OCI-LY7 (cell line): ENCODE data around the gene CBX8. TPM values are rescaled to one million over a fixed set of nuclear protein-coding genes. Genes with fewer than 3 reads are reported as not detected.

Experiments
- BruUV-seq: library from RNA; stranded (reverse); fragments of 400-500 nt; replicated peaks from 2 replicates; lab custom pipeline; 2021; lab: Mats Ljungman, UMichigan
- CTCF ChIA-PET: fragments of 300-600 bp; sonication (Branson Sonifier 250); formaldehyde crosslinking; loops from one replicate; lab custom pipeline; 2022; ENCODE audit warnings: antibody characterized with exemption; ENCODE audit not compliant: unreplicated experiment; lab: Charles Lee
- POLR2A ChIA-PET: fragments of 300-600 bp; sonication (Branson Sonifier 250); formaldehyde crosslinking; loops from one replicate; lab custom pipeline; 2022; ENCODE audit warnings: antibody characterized with exemption; lab: Charles Lee
- DNase-seq: peaks from one replicate; pipeline ENCODE4 v3.0.0-alpha.2; 2015; ENCODE audit warnings: low spot score
- H2AFZ ChIP-seq: fragments of 200-600 bp; sonication (generic), shearing (Covaris generic); 2 replicates; pipeline ENCODE4 v1.6.1; 2014; ENCODE audit warnings: mild to moderate bottlenecking, antibody characterized with exemption, low read length, moderate library complexity
- H3K27ac ChIP-seq: fragments of 200-600 bp; sonication (generic); 2 replicates; pipeline ENCODE4 v1.5.1; 2014; ENCODE audit warnings: mixed run types, low read depth, mild to moderate bottlenecking, moderate library complexity, low read length, inconsistent platforms; ENCODE audit not compliant: poor library complexity, severe bottlenecking
- H3K36me3 ChIP-seq: fragments of 200-600 bp; sonication (generic); 2 replicates; pipeline ENCODE4 v1.6.1; 2014; ENCODE audit warnings: mild to moderate bottlenecking, antibody characterized with exemption, low read length, moderate library complexity, mixed read lengths; ENCODE audit not compliant: insufficient read depth
- H3K4me1 ChIP-seq: fragments of 200-600 bp; sonication (generic); 2 replicates; pipeline ENCODE4 v1.5.1; 2014; ENCODE audit warnings: mild to moderate bottlenecking, low read length; ENCODE audit not compliant: insufficient read depth, poor library complexity, severe bottlenecking
- H3K4me2 ChIP-seq: fragments of 200-600 bp; sonication (generic); 2 replicates; pipeline ENCODE4 v1.6.1; 2014; ENCODE audit warnings: mild to moderate bottlenecking, low read length
- H3K4me3 ChIP-seq: fragments of 200-600 bp; sonication (generic); 2 replicates; pipeline ENCODE4 v1.5.1; 2014; ENCODE audit warnings: mild to moderate bottlenecking, low read depth, low read length; ENCODE audit not compliant: poor library complexity, severe bottlenecking
- H3K79me2 ChIP-seq: fragments of 200-600 bp; sonication (generic); 2 replicates; pipeline ENCODE4 v1.6.1; 2016; ENCODE audit warnings: low read depth, mild to moderate bottlenecking, low read length, moderate library complexity, mixed read lengths; ENCODE audit not compliant: insufficient read depth
- H3K9me2 ChIP-seq: fragments of 200-600 bp; sonication (generic); 2 replicates; pipeline ENCODE4 v1.6.1; 2016; ENCODE audit warnings: mild to moderate bottlenecking, low read length, mixed read lengths; ENCODE audit not compliant: insufficient read depth
- H3K9me3 ChIP-seq: fragments of 200-600 bp; sonication (generic); 2 replicates; pipeline ENCODE4 v1.6.1; 2014; ENCODE audit warnings: mild to moderate bottlenecking, mixed run types, low read length, mixed read lengths
- H4K20me1 ChIP-seq: fragments of 200-600 bp; sonication (generic); 2 replicates; pipeline ENCODE4 v1.6.1; 2014; ENCODE audit warnings: mild to moderate bottlenecking, antibody characterized with exemption, low read length, moderate library complexity, mixed read lengths; ENCODE audit not compliant: insufficient read depth
- CTCF ChIP-seq: fragments of 200-600 bp; sonication (generic); conservative IDR thresholded peaks from 2 replicates; pipeline ENCODE4 v1.5.1; 2014; ENCODE audit warnings: mild to moderate bottlenecking, antibody characterized with exemption, low read length, moderate library complexity, mixed read lengths
- EZH2phosphoT487 ChIP-seq: fragments of 200-600 bp; sonication (generic); IDR thresholded peaks from 2 replicates; pipeline ENCODE4 v1.6.1; 2018; ENCODE audit warnings: low read depth, borderline replicate concordance, mild to moderate bottlenecking, mixed run types, antibody characterized with exemption, low read length, moderate library complexity, mixed read lengths
- intact Hi-C: fragments of 100-400 bp; cut with micrococcal nuclease; formaldehyde crosslinking; loops from one replicate; pipeline ENCODE4 v1.10.0; 2022; ENCODE audit not compliant: unreplicated experiment
- total RNA-seq, 2 experiments: library from RNA; depleted of rRNA in 1 of 2; stranded (reverse); fragments of >200 nt in 1 of 2; shearing (Covaris generic) in 1 of 2; gene quantifications; 2 replicates each; pipeline ENCODE4 v1.2.3, GENCODE V29; 2014 to 2022

Gene CBX8
- total RNA-seq, 2 experiments from 2014 or later = 7.5 to 16.3 TPM

- Histone ChIP-seq H3K4me2 (peak within 1 kb of the TSS; percentile 96), H3K9me3 (no peaks in the 10 kb centered on the region), H3K4me1 (peaks cover 37% of the 10 kb centered on the region), H3K27ac (peak within 1 kb of the TSS; percentile 28), H3K79me2 (no peaks in the 10 kb centered on the region), H4K20me1 (peaks cover 10% of the 10 kb centered on the region; the same call in 1 of the 2 replicates), H2AFZ (peak within 1 kb of the TSS; percentile 77), H3K4me3 (peak within 1 kb of the TSS; percentile 95), H3K9me2 (no peaks in the 10 kb centered on the region), H3K36me3 (peaks cover 10% of the 10 kb centered on the region)
- POLR2A ChIA-PET = no interaction called here
- CTCF ChIA-PET = interaction anchor here (0.6 kb wide), 1 partner anchor 65 kb away, joined by 4 read pairs; no protein-coding TSS in a partner anchor
- intact Hi-C loops = loop anchor here (2.0 to 5.0 kb wide), 2 partner anchors 19 to 36 kb away; partner anchors contain the start of gene CBX8
- BruUV-seq = no TSS peak
- peak; percentile 88 for DNase-seq
- TF ChIP-seq EZH2phosphoT487 (no peak), CTCF (no peak)
These were observed 18.9 kb downstream of the CBX8 start, which contains the start of gene CBX2 for GRCh38 chr17:79777894-79778503. TSS of gene CBX2 (plus strand) at chr17:79778148. CDS start at chr17:79778236, 88 bp downstream.

GRCh38 chr17:79777120-79777893 is 19.6 kb downstream of the CBX8 start:
- peak overlapping the region; percentile 71 for H2AFZ ChIP-seq
- peaks cover 10% of the 10 kb centered on the region; the same call in 1 of the 2 replicates for H4K20me1 ChIP-seq
- H3K4me3 ChIP-seq = peak overlapping the region; percentile 64
- H3K9me2 ChIP-seq = no peaks in the 10 kb centered on the region
- H3K4me1 ChIP-seq = peaks cover 37% of the 10 kb centered on the region
- peaks cover 10% of the 10 kb centered on the region for H3K36me3 ChIP-seq
- BruUV-seq = no TSS peak
- H3K9me3 ChIP-seq = no peaks in the 10 kb centered on the region
- CTCF ChIA-PET = no interaction called here
- intact Hi-C loops = loop anchor here (5.0 kb wide), 1 partner anchor 35 kb away; no protein-coding TSS in a partner anchor
- H3K4me2 ChIP-seq = peak overlapping the region; percentile 81
- no peak for TF ChIP-seq EZH2phosphoT487
- TF ChIP-seq CTCF = peak; percentile 71
- no peak overlapping the region for H3K27ac ChIP-seq
- DNase-seq = peak; percentile 77
- POLR2A ChIA-PET = interaction anchor here (0.7 kb wide), 1 partner anchor 18 kb away, joined by 3 read pairs; no protein-coding TSS in a partner anchor
- no peaks in the 10 kb centered on the region for H3K79me2 ChIP-seq
